HG02759 (cell line): ENCODE data around the gene C14orf39.
"Not testable (repeated sequence)": the region's sequence is repeated elsewhere in the genome, so short reads cannot be mapped to it uniquely, and the experiment has no call there.

Source experiments
- ATAC-seq: cut with Tn5 transposase; IDR thresholded peaks from one replicate; pipeline ENCODE4 v1.9.1; 2021; ENCODE audit warnings: mild to moderate bottlenecking, moderate library complexity; ENCODE audit not compliant: unreplicated experiment

The C14orf39 gene

DNA sequence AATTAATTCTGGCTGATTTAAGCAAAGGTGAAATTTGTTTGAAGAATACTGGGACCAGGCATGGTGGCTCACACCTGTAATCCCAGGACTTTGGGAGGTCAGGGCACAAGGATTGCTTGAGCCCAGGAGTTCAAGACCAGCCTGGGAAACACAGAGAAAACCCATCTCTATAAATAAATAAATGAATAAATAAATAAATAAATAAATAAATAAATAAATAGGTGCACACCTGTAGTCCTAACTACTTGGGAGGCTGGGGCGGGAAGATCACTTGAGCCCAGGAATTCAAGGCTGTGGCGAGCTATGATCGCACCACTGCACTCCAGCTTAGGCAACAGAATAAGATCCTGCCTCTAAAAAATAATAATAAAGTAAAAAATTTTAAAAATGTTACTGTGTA is 4.4 kb upstream of the C14orf39 start:
- ATAC-seq, result no peak

DNA sequence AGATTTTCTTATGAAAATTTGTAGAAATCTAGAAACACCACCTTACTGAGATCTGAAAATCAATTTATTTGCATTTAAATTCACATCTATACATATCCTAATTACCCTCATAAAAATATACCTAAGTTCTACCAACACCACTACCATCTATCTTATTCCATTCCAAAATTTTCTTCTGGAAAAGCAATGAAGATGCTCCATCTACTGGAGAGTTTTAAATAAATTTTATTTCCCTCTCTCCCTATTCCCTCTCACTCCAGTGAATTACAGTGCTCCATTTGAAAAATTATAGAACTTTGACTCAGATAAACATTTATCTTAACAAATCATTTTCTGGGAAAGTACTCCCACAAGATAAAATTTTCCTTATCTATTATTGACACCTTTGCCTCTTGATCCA is 2.3 kb upstream of the C14orf39 start:
- no peak for ATAC-seq

- no peak for ATAC-seq
Measured at GRCh38 chr14:60487211-60487610, 1.3 kb upstream of the C14orf39 start.

DNA sequence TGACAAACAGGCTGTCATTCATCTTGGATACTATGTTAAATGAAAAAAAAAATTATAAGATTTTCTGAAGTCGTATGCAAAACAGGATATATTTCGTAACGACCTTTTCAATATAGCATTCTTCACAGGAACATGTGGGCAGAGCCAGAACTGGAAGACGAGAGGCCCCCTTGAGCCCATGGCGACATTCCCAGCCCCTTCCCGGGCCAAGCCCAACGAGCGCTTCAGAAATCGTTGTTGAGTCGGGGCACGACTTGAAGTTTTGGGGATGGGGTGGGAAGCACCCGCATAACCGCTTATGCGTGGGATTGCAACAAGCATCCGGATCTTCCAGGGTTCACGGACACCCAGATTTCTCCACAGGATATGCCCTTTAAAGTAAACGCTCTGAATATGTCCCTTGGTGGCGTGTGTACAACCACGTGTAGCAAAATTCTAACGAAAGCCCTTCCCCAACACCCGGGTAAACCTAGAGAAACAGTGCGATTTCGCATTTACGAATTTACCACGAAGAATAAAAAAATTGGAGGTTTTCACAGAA is 736 bp downstream of the C14orf39 start:
- no peak for ATAC-seq

DNA sequence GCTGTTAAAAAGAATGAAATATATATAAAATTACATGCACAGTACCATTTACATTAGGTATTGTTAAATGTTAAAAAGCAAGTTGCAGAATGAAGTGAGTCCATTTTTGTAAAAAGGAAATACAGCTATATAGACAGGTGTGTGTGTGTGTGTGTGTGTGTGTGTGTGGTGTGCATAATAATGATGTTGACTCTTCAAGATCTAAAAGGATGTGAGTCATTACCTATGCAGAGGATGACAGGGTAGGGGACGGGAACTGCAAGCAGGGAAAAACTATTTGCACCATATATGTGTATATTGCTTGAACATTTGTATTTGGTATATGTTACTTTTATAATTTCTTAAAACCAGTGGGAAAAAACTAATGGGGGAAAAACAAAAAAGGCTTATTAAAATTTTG is 3.1 kb downstream of the C14orf39 start:
- ATAC-seq, result no peak

DNA sequence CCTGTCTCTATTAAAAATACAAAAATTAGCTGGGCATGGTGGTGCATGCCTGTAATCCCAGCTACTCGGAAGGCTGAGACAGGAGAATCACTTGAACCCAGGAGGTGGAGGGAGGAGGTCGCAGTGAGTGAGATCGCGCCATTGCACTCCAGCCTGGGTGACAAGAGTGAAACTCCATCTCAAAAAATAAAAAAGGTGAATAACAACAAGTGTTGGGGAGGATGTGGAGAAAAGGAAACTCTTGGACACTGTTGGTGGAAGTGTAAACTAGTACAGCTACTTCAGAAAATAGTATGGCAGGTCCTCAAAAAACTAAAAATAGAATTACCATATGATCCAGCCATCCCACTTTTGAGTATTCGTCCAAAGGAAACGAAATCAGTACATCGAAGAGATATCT is 5.6 kb downstream of the C14orf39 start:
- ATAC-seq, result not testable (repeated sequence)

DNA sequence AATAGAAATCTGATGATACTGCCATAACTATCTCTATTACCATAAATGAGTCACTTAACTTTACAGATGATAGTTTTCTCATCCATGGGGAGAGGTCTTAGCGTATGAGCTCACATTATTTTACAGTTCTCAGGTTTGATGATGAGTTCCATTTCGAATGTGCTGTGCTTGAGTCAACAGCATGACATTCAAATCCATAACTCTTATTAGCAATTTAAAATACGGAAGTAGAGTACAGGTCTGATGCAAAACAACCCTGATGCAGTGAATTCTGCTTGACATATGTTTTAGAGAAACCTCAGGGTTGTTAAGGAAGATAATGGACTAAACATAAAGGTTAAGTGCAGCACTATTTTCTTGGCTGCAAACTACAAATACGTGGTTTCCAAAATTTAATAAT is 30.0 kb downstream of the C14orf39 start:
- no peak for ATAC-seq

GRCh38 chr14:60430276-60430675 is 55.6 kb downstream of the C14orf39 start:
- ATAC-seq, result no peak

- no peak for ATAC-seq
Measured at GRCh38 chr14:60420050-60420449, 65.8 kb downstream of the C14orf39 start.

DNA sequence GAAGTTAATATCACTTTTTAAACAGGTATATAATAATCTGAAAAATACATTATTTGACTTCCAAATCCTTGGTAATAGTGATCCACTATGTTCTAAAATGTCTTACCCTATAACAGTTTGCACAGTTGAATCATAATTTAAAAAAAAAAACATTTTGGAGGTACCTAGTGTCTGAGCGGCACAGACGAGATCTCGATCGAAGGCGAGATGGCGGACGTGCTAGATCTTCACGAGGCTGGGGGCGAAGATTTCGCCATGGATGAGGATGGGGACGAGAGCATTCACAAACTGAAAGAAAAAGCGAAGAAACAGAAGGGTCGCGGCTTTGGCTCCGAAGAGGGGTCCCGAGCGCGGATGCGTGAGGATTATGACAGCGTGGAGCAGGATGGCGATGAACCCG is 88.3 kb downstream of the C14orf39 start:
- not testable (repeated sequence) for ATAC-seq

GRCh38 chr14:60396718-60397343 is 89.0 kb downstream of the C14orf39 start:
- ATAC-seq, result no peak
